Neural cell (in vitro differentiated cells): ENCODE measurements around the gene GTPBP1. TPM values are rescaled to one million over a fixed set of nuclear protein-coding genes. Genes with fewer than 3 reads are reported as not detected.

Experiments
- H2AFZ ChIP-seq: fragments of 200-600, 300-800 bp; sonication (generic), shearing (Covaris generic); 2 replicates; pipeline ENCODE4 v1.6.0; 2014; ENCODE audit warnings: low read depth, mild to moderate bottlenecking, antibody characterized with exemption, low read length, moderate library complexity
- H3F3A ChIP-seq: fragments of 200-600 bp; shearing (Covaris generic); 2 replicates; pipeline ENCODE4 v1.6.1; 2016; ENCODE audit warnings: mild to moderate bottlenecking, moderate library complexity, mixed read lengths, antibody characterized with exemption, low read length; ENCODE audit not compliant: insufficient read depth, poor library complexity, severe bottlenecking
- H3K27ac ChIP-seq: fragments of 200-600, 300-800 bp; sonication (generic), shearing (Covaris generic); 2 replicates; pipeline ENCODE4 v1.5.1; 2014; ENCODE audit warnings: mild to moderate bottlenecking, low read length, moderate library complexity
- H3K27me3 ChIP-seq: fragments of 300-800, 200-600 bp; sonication (generic), shearing (Covaris generic); 2 replicates; pipeline ENCODE4 v1.6.0; 2014; ENCODE audit warnings: mild to moderate bottlenecking, low read depth, low read length, moderate library complexity; ENCODE audit not compliant: insufficient read depth
- H3K36me3 ChIP-seq: fragments of 300-800, 200-600 bp; sonication (generic), shearing (Covaris generic); 2 replicates; pipeline ENCODE4 v1.5.1; 2014; ENCODE audit warnings: mild to moderate bottlenecking, antibody characterized with exemption, low read length, moderate library complexity; ENCODE audit not compliant: insufficient read depth
- H3K4me2 ChIP-seq: fragments of 300-800, 200-600 bp; sonication (generic), shearing (Covaris generic); 2 replicates; pipeline ENCODE4 v1.6.0; 2014; ENCODE audit warnings: mild to moderate bottlenecking, low read length
- H3K4me3 ChIP-seq: fragments of 300-800, 200-600 bp; sonication (generic), shearing (Covaris generic); 2 replicates; pipeline ENCODE4 v1.5.1; 2014; ENCODE audit warnings: mild to moderate bottlenecking, low read length, moderate library complexity
- H3K79me2 ChIP-seq: fragments of 200-600 bp; shearing (Covaris generic); replicated peaks from 2 replicates; pipeline ENCODE4 v1.6.0; 2014; ENCODE audit warnings: mild to moderate bottlenecking, low read length, moderate library complexity; ENCODE audit not compliant: insufficient read depth
- H3K9ac ChIP-seq: fragments of 300-800, 200-600 bp; sonication (generic), shearing (Covaris generic); 2 replicates; pipeline ENCODE4 v1.6.1; 2016; ENCODE audit warnings: mild to moderate bottlenecking, low read length, mixed read lengths
- H3K9me2 ChIP-seq: fragments of 200-600 bp; shearing (Covaris generic); 2 replicates; pipeline ENCODE4 v1.6.1; 2016; ENCODE audit warnings: mild to moderate bottlenecking, low read length, mixed read lengths; ENCODE audit not compliant: insufficient read depth
- H3K9me3 ChIP-seq: fragments of 200-600, 300-800 bp; sonication (generic), shearing (Covaris generic); 2 replicates; pipeline ENCODE4 v1.6.1; 2016; ENCODE audit warnings: mild to moderate bottlenecking, mixed run types, low read length, moderate library complexity, mixed read lengths
- H4K20me1 ChIP-seq: fragments of 200-600 bp; shearing (Covaris generic); 2 replicates; pipeline ENCODE4 v1.6.1; 2016; ENCODE audit warnings: mild to moderate bottlenecking, mixed run types; ENCODE audit not compliant: insufficient read depth
- CTCF ChIP-seq: fragments of 450-650 bp; IDR thresholded peaks from 2 replicates; pipeline ENCODE4 v1.5.1; 2014; ENCODE audit warnings: antibody characterized with exemption, mild to moderate bottlenecking, moderate library complexity; ENCODE audit not compliant: poor library complexity, severe bottlenecking
- EP300 ChIP-seq: fragments of 450-650 bp; conservative IDR thresholded peaks from 2 replicates; pipeline ENCODE4 v1.6.1; 2014; ENCODE audit warnings: antibody characterized with exemption, mild to moderate bottlenecking, moderate library complexity; ENCODE audit not compliant: poor library complexity, severe bottlenecking
- EZH2 ChIP-seq: fragments of 200-600, 300-800 bp; shearing (Covaris generic), sonication (generic); IDR thresholded peaks from 2 replicates; pipeline ENCODE4 v1.6.1; 2014; ENCODE audit warnings: antibody characterized with exemption, low read length, borderline replicate concordance, mild to moderate bottlenecking; ENCODE audit not compliant: insufficient read depth, poor library complexity, severe bottlenecking
- MXI1 ChIP-seq: fragments of 450-650 bp; conservative IDR thresholded peaks from 2 replicates; pipeline ENCODE4 v1.6.1; 2014; ENCODE audit warnings: antibody characterized with exemption, mild to moderate bottlenecking; ENCODE audit not compliant: poor library complexity, severe bottlenecking
- POLR2AphosphoS5 ChIP-seq: IDR thresholded peaks from 2 replicates; pipeline ENCODE4 v1.6.1; 2012
- RAD21 ChIP-seq: fragments of 450-650 bp; conservative IDR thresholded peaks from 2 replicates; pipeline ENCODE4 v1.6.1; 2014; ENCODE audit warnings: antibody characterized with exemption, mild to moderate bottlenecking, moderate library complexity
- REST ChIP-seq: IDR thresholded peaks from 2 replicates; pipeline ENCODE4 v1.6.1; 2012; ENCODE audit warnings: borderline replicate concordance
- SMC3 ChIP-seq: fragments of 450-650 bp; conservative IDR thresholded peaks from 2 replicates; pipeline ENCODE4 v1.6.1; 2014; ENCODE audit warnings: antibody characterized with exemption, mild to moderate bottlenecking, moderate library complexity; ENCODE audit not compliant: poor library complexity
- TAF1 ChIP-seq: IDR thresholded peaks from 2 replicates; pipeline ENCODE4 v1.6.1; 2012; ENCODE audit warnings: low read depth
- polyA plus RNA-seq: library from polyadenylated mRNA; depleted of rRNA; stranded (reverse); fragments of >200 nt; gene quantifications from 2 replicates; pipeline ENCODE4 v1.2.3, GENCODE V29; 2014

Gene GTPBP1
- polyA plus RNA-seq, 1 donor from 2014 or later, result 31.9 TPM

- Histone ChIP-seq H3K4me3 (peak overlapping the region; percentile 98), H2AFZ (no peak overlapping the region), H3K79me2 (peaks cover 58% of the 10 kb centered on the region), H3K4me2 (peak overlapping the region; percentile 57), H3K9ac (no peak overlapping the region), H3K9me2 (no peaks in the 10 kb centered on the region), H3K27me3 (no peaks in the 10 kb centered on the region), H4K20me1 (no peaks in the 10 kb centered on the region), H3K36me3 (no peaks in the 10 kb centered on the region), H3K9me3 (no peaks in the 10 kb centered on the region), H3K27ac (no peak overlapping the region), H3F3A (no peaks in the 10 kb centered on the region)
- TF ChIP-seq SMC3 (no peak), CTCF (no peak), POLR2AphosphoS5 (no peak), EP300 (no peak), REST (no peak), RAD21 (no peak), TAF1 (no peak), MXI1 (no peak), EZH2 (no peak)
Measured at GRCh38 chr22:38707984-38708383, 2.2 kb downstream of the GTPBP1 start.

GRCh38 chr22:38709306-38709705 is 3.6 kb downstream of the GTPBP1 start:
- H3K36me3 ChIP-seq, result no peaks in the 10 kb centered on the region
- no peaks in the 10 kb centered on the region for H3K9me2 ChIP-seq
- H3K9ac ChIP-seq, result no peak overlapping the region
- H3K79me2 ChIP-seq, result peaks cover 69% of the 10 kb centered on the region
- no peaks in the 10 kb centered on the region for H4K20me1 ChIP-seq
- no peaks in the 10 kb centered on the region for H3K27me3 ChIP-seq
- H3K9me3 ChIP-seq, result no peaks in the 10 kb centered on the region
- H3K4me3 ChIP-seq, result no peak overlapping the region
- H3K27ac ChIP-seq, result no peak overlapping the region
- H3F3A ChIP-seq, result no peaks in the 10 kb centered on the region
- H2AFZ ChIP-seq, result no peak overlapping the region
- H3K4me2 ChIP-seq, result no peak overlapping the region
- TF ChIP-seq EZH2 (no peak), POLR2AphosphoS5 (no peak), REST (no peak), RAD21 (no peak), TAF1 (no peak), EP300 (no peak), SMC3 (no peak), CTCF (no peak), MXI1 (no peak)
